Stimulated activated CD4-positive, alpha-beta T cell treated with anti-CD3 and anti-CD28 coated beads, Interleukin-1b, Interleukin-23, amount 100 ng/mL, for 4 hours (primary cell): ENCODE measurements around the gene ERAP2.
"Not testable (repeated sequence)": the region's sequence is repeated elsewhere in the genome, so short reads cannot be mapped to it uniquely, and the experiment has no call there.

Experiments
- DNase-seq, 2 donors: peaks; one replicate each; pipeline ENCODE4 v3.0.0-alpha.2; 2020; ENCODE audit warnings: low read depth in 2 of 2

The ERAP2 gene

GRCh38 chr5:96876292-96876850 is at the start of gene ERAP2:
TSS of gene ERAP2 (plus strand) at chr5:96876500. CDS start at chr5:96879686, 3,186 bp downstream.
- DNase-seq: no peak

GRCh38 chr5:96829297-96829696 is 47.0 kb upstream of the ERAP2 start:
- no peak for DNase-seq

- no peak for DNase-seq
Observed at GRCh38 chr5:96834016-96834415, 42.3 kb upstream of the ERAP2 start.

GRCh38 chr5:96835791-96836191 is 40.5 kb upstream of the ERAP2 start:
- no peak for DNase-seq

GRCh38 chr5:96836817-96837216 is 39.5 kb upstream of the ERAP2 start:
- DNase-seq: no peak

GRCh38 chr5:96837303-96837702 is 39.0 kb upstream of the ERAP2 start:
- DNase-seq: no peak

- DNase-seq: no peak
Observed at GRCh38 chr5:96838201-96839070, 37.9 kb upstream of the ERAP2 start.

- DNase-seq: no peak
Observed at GRCh38 chr5:96839071-96839592, 37.2 kb upstream of the ERAP2 start.

- not testable (repeated sequence) for DNase-seq
Observed at GRCh38 chr5:96841931-96842330, 34.4 kb upstream of the ERAP2 start.

GRCh38 chr5:96843140-96843539 is 33.2 kb upstream of the ERAP2 start:
- DNase-seq: no peak

GRCh38 chr5:96844481-96844990 is 31.8 kb upstream of the ERAP2 start:
- DNase-seq: no peak

- no peak for DNase-seq
Observed at GRCh38 chr5:96851312-96852062, 24.8 kb upstream of the ERAP2 start.

GRCh38 chr5:96852759-96853158 is 23.5 kb upstream of the ERAP2 start:
- no peak for DNase-seq

- no peak for DNase-seq
Observed at GRCh38 chr5:96854067-96854466, 22.2 kb upstream of the ERAP2 start.

GRCh38 chr5:96855031-96855872 is 21.0 kb upstream of the ERAP2 start:
- no peak for DNase-seq

GRCh38 chr5:96856371-96856770 is 19.9 kb upstream of the ERAP2 start:
- DNase-seq: no peak

GRCh38 chr5:96857454-96857853 is 18.8 kb upstream of the ERAP2 start:
- DNase-seq: no peak

GRCh38 chr5:96857924-96858323 is 18.4 kb upstream of the ERAP2 start:
- DNase-seq: no peak

GRCh38 chr5:96859375-96859774 is 16.9 kb upstream of the ERAP2 start:
- DNase-seq: no peak

GRCh38 chr5:96861076-96861475 is 15.2 kb upstream of the ERAP2 start:
- no peak for DNase-seq

- DNase-seq: no peak
Observed at GRCh38 chr5:96863114-96863513, 13.2 kb upstream of the ERAP2 start.
